BLaER1 treated with 17β-estradiol and CSF1 and Interleukin-3, amounts not matched to agents 10 nM and 100 nM (cell line): ENCODE data around the gene SFN.
"Not testable (repeated sequence)": the region's sequence is repeated elsewhere in the genome, so short reads cannot be mapped to it uniquely, and the experiment has no call there.

Source experiments
- H3K27ac ChIP-seq, 11 experiments: shearing (Covaris generic); formaldehyde crosslinking; 2 replicates each; pipeline ENCODE4 v1.8.1; 2022
- H3K27me3 ChIP-seq, 11 experiments: shearing (Covaris generic); formaldehyde crosslinking; 2 replicates each; pipeline ENCODE4 v1.8.1; 2022
- H3K36me3 ChIP-seq, 11 experiments: shearing (Covaris generic); formaldehyde crosslinking; 2 replicates each; pipeline ENCODE4 v1.8.1; 2022
- H3K4me1 ChIP-seq, 10 experiments: shearing (Covaris generic); formaldehyde crosslinking; 2 replicates each; pipeline ENCODE4 v1.8.1; 2022
- H3K4me2 ChIP-seq, 11 experiments: shearing (Covaris generic); formaldehyde crosslinking; 2 replicates each; pipeline ENCODE4 v1.8.1; 2022
- H3K4me3 ChIP-seq, 10 experiments: shearing (Covaris generic); formaldehyde crosslinking; 2 replicates each; pipeline ENCODE4 v1.8.1; 2022
- H3K9ac ChIP-seq, 11 experiments: shearing (Covaris generic); formaldehyde crosslinking; 2 replicates each; pipeline ENCODE4 v1.8.1; 2022
- H3K9me3 ChIP-seq, 11 experiments: shearing (Covaris generic); formaldehyde crosslinking; replicated peaks in 1 of 11; 2 replicates each; pipeline ENCODE4 v1.8.1; 2022
- H4K20me1 ChIP-seq, 11 experiments: shearing (Covaris generic); formaldehyde crosslinking; 2 replicates each; pipeline ENCODE4 v1.8.1; 2022
- Cebpa-rat ChIP-seq, 11 experiments: shearing (Covaris generic); IDR thresholded peaks; 2 replicates each; pipeline ENCODE4 v1.8.1; 2022

Gene SFN

DNA sequence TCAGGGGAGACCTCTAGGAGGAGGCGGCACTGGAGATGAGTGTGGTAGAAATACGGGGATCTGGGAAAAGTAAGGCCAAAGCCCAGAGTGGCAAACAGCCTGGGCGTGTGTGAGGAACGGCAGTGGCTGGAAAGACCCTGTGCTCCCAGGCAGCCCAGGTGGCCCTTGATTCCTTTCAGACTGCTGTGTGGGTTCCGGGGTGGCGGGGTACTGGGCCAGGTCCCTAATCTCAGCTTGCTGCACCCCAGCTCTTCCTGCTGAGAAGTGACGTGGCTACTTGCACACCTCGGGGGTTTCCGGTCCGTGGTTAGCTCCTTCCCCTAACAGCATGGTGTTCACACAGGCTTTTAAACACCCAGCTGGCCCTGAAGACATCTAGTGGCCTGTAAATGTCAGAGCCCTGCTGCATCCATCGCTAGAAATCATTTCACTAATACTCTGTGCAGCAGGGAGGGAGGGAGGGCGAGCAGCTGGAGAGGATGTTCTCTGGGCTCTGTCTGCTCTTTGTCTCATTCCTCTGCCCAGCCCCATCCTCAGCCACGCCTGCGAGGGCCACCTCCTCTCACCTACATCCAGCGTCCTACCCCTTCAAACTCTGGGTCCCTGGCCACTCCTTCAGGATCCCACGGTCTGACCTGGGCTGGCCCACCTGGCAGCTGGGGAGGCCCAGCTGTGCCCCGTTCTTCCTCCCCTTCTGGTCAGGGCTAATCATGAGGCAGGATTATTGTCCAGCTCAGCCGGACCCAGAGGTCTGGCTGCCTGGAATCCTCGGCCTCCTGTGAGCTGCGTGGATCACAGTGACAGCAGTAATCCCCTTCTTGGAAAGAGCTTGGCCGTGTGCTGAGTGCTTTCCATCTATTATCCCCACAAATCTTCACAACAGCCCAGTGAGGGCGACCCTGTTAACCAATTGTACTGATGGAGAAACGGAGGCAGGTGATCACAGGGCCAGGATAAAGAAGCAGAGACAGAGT is 29.2 kb upstream of the SFN start:
- H3K27ac ChIP-seq = peak overlapping the region in 10 of 11 experiments; percentile 46 to 82 (median 71); a peak in 20 of 22 replicates
- H3K9me3 ChIP-seq = no peaks in the 10 kb centered on the region

GRCh38 chr1:26837665-26838064 is 25.3 kb upstream of the SFN start:
- H4K20me1 ChIP-seq = peaks cover 0 to 73% (median 15%) of the 10 kb centered on the region in 11 experiments; a peak in 16 of 22 replicates
- H3K27me3 ChIP-seq, H3K4me2 ChIP-seq, H3K4me3 ChIP-seq, H3K9me3 ChIP-seq, H3K9ac ChIP-seq, H3K27ac ChIP-seq: not testable (repeated sequence)
- H3K4me1 ChIP-seq = peaks cover 15 to 21% (median 19%) of the 10 kb centered on the region in 10 experiments
- peaks cover 82 to 96% (median 87%) of the 10 kb centered on the region in 11 experiments for H3K36me3 ChIP-seq

More for the DNA sequence above, 29.2 kb upstream of the SFN start:
- H3K9ac ChIP-seq = peak overlapping the region; percentile 54 to 76 (median 64); a peak in 19 of 22 replicates
- peaks cover 64 to 85% (median 75%) of the 10 kb centered on the region in 11 experiments for H3K36me3 ChIP-seq
- peak overlapping the region; percentile 60 to 92 (median 78) for H3K4me2 ChIP-seq
- H3K4me1 ChIP-seq = peaks cover 46 to 54% (median 51%) of the 10 kb centered on the region in 10 experiments
- no peak for TF ChIP-seq Cebpa-rat (IDR thresholded peaks at IDR 0.05)
- H3K4me3 ChIP-seq = peak overlapping the region in 1 of 10 experiments; percentile 43; a peak in 1 of 20 replicates
- peaks cover 26 to 74% (median 47%) of the 10 kb centered on the region in 11 experiments; a peak in 18 of 22 replicates for H4K20me1 ChIP-seq
- no peaks in the 10 kb centered on the region for H3K27me3 ChIP-seq

DNA sequence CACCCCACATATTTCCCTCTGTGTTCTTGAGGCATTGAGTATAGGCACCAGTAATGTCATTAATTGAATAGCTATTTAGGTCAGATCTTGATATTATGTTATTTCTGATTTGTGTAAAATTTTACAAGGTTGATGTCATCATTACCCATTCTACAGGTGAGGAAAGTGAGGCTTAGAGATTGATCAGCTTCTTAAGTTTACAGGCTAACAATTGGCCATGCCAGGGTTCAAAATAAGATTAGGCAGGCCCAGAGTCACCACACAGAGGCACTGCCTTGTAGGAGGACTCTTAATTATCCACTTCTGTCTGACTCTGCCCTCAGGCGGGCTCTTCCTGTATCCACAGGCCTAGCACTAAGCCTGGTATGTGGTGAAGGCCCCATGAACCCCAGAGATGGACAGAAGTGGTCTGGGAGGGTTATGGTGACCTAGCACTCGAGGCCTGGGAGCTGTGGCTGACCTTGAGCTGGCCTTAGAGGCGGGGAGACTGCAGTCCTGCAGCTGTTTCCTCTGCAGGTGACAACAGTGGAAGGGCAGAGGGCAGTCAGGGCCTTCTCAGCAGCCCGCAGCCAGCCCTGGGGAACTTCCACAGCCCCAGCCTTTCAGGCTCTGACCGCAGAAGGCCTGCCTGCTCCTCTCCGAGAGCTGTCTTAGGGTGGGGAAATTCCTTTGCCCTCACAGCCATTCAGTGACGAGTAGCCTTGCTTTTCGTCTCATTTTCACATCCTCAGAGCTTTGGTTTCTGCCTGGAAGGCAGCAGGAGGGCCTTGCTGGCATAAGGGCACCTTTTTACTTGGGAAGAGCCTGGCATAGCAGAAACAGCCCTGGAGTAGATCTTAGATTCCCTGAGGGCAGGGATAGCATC is 24.2 kb upstream of the SFN start:
- H3K4me3 ChIP-seq = no peak overlapping the region
- TF ChIP-seq Cebpa-rat (IDR thresholded peaks at IDR 0.05) = no peak
- H3K36me3 ChIP-seq = peaks cover 88 to 97% (median 92%) of the 10 kb centered on the region in 11 experiments
- H4K20me1 ChIP-seq = peaks cover 0 to 76% (median 14%) of the 10 kb centered on the region in 11 experiments; a peak in 13 of 22 replicates
- H3K27ac ChIP-seq = 0 out of 22 replicates have a peak overlapping the region, but pooled peaks of 2 of the 11 experiments have one; percentile 1 to 14
- peaks cover 5 to 11% (median 9%) of the 10 kb centered on the region in 10 experiments for H3K4me1 ChIP-seq
- H3K9me3 ChIP-seq = no peaks in the 10 kb centered on the region
- H3K4me2 ChIP-seq = no peak overlapping the region
- H3K9ac ChIP-seq = peak overlapping the region in 4 of 11 experiments; percentile 11 to 26 (median 16); a peak in 5 of 22 replicates
- H3K27me3 ChIP-seq = no peaks in the 10 kb centered on the region

DNA sequence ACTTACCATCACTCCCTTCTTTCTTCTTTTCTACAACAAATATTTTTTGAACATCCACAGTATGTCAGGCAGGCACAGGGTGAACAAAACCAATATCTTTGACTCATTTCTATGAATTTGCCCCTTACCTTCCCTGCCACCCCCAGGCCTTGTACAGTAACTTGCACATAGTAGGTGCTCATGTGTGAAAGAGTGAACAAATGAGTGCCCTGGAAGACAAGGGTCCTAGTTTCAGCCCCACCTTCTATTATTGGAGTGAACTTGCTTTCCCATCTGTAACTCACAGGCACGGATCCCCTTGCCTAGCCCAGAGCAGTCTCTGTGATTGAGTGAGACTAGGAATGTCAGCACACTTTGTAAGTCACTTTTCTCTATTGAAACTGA is 23.6 kb upstream of the SFN start:
- H4K20me1 ChIP-seq = peaks cover 0 to 74% (median 11%) of the 10 kb centered on the region in 11 experiments; a peak in 13 of 22 replicates
- H3K4me1 ChIP-seq = peaks cover 0 to 5% (median 2%) of the 10 kb centered on the region in 10 experiments; a peak in 15 of 20 replicates
- 0 out of 22 replicates have a peak overlapping the region, but pooled peaks of 1 of the 11 experiments have one; percentile 1 for H3K27ac ChIP-seq
- H3K4me2 ChIP-seq = no peak overlapping the region
- H3K36me3 ChIP-seq = peaks cover 86 to 97% (median 92%) of the 10 kb centered on the region in 11 experiments
- no peaks in the 10 kb centered on the region for H3K27me3 ChIP-seq
- no peak for TF ChIP-seq Cebpa-rat (IDR thresholded peaks at IDR 0.05)
- H3K9ac ChIP-seq = peak overlapping the region in 3 of 11 experiments; percentile 11 to 15 (median 12); a peak in 1 of 22 replicates
- no peak overlapping the region for H3K4me3 ChIP-seq
- no peaks in the 10 kb centered on the region for H3K9me3 ChIP-seq

GRCh38 chr1:26839779-26840178 is 23.2 kb upstream of the SFN start:
- TF ChIP-seq Cebpa-rat (IDR thresholded peaks at IDR 0.05) = no peak
- 0 out of 22 replicates have a peak overlapping the region, but pooled peaks of 1 of the 11 experiments have one; percentile 1 for H3K27ac ChIP-seq
- H3K27me3 ChIP-seq = no peaks in the 10 kb centered on the region
- 0 out of 20 replicates have a peak, but pooled peaks cover 0 to under 1% (median 0%) of the 10 kb centered on the region in 10 experiments for H3K4me1 ChIP-seq
- no peak overlapping the region for H3K4me2 ChIP-seq
- peaks cover 0 to 74% (median 15%) of the 10 kb centered on the region in 11 experiments; a peak in 13 of 22 replicates for H4K20me1 ChIP-seq
- no peak overlapping the region for H3K4me3 ChIP-seq
- H3K9me3 ChIP-seq = no peaks in the 10 kb centered on the region
- peak overlapping the region in 1 of 11 experiments; percentile 12; a peak in 1 of 22 replicates for H3K9ac ChIP-seq
- H3K36me3 ChIP-seq = peaks cover 81 to 97% (median 89%) of the 10 kb centered on the region in 11 experiments

- Histone ChIP-seq H3K9ac (no peak overlapping the region), H3K9me3 (no peaks in the 10 kb centered on the region), H4K20me1 (peaks cover 0 to 77% (median 19%) of the 10 kb centered on the region in 11 experiments; a peak in 11 of 22 replicates), H3K36me3 (peaks cover 77 to 96% (median 84%) of the 10 kb centered on the region in 11 experiments), H3K4me1 (no peaks in the 10 kb centered on the region), H3K4me2 (no peak overlapping the region), H3K27me3 (no peaks in the 10 kb centered on the region), H3K4me3 (no peak overlapping the region), H3K27ac (no peak overlapping the region)
- no peak for TF ChIP-seq Cebpa-rat (IDR thresholded peaks at IDR 0.05)
These were observed 18.3 kb upstream of the SFN start for GRCh38 chr1:26844424-26845196.

GRCh38 chr1:26847826-26848225 is 15.1 kb upstream of the SFN start:
- peak overlapping the region in 2 of 11 experiments; percentile 20; a peak in 1 of 22 replicates for H3K9ac ChIP-seq
- H3K36me3 ChIP-seq = peaks cover 77 to 96% (median 84%) of the 10 kb centered on the region in 11 experiments
- H3K4me2 ChIP-seq = not testable (repeated sequence)

GRCh38 chr1:26848499-26848898 is 14.4 kb upstream of the SFN start:
- Histone ChIP-seq H3K9me3 (no peaks in the 10 kb centered on the region), H3K9ac (peak overlapping the region in 1 of 11 experiments; percentile 5; a peak in 2 of 22 replicates), H4K20me1 (peaks cover 0 to 64% (median 14%) of the 10 kb centered on the region in 11 experiments; a peak in 12 of 22 replicates), H3K27ac (no peak overlapping the region), H3K4me3 (no peak overlapping the region), H3K27me3 (no peaks in the 10 kb centered on the region), H3K4me2 (no peak overlapping the region), H3K4me1 (no peaks in the 10 kb centered on the region), H3K36me3 (peaks cover 75 to 96% (median 84%) of the 10 kb centered on the region in 11 experiments)
- no peak for TF ChIP-seq Cebpa-rat (IDR thresholded peaks at IDR 0.05)

More at GRCh38 chr1:26847826-26848225, 15.1 kb upstream of the SFN start:
- H3K27ac ChIP-seq, H3K9me3 ChIP-seq, H3K27me3 ChIP-seq, H3K4me1 ChIP-seq, H3K4me3 ChIP-seq: not testable (repeated sequence)
- peaks cover 0 to 63% (median 15%) of the 10 kb centered on the region in 11 experiments; a peak in 12 of 22 replicates for H4K20me1 ChIP-seq
